Cardiac muscle cell (in vitro differentiated cells and primary cell): ENCODE data around the gene KLHL13. TPM values are rescaled to one million over a fixed set of nuclear protein-coding genes. Genes with fewer than 3 reads are reported as not detected.
"Not testable (repeated sequence)": the region's sequence is repeated elsewhere in the genome, so short reads cannot be mapped to it uniquely, and the experiment has no call there.

Source experiments
- DNase-seq, 2 donors: peaks; one replicate each; pipeline versions ENCODE4 v3.0.0 to v3.0.0-alpha.2; 2010 to 2017; ENCODE audit warnings: low read depth in 1 of 2, low spot score in 1 of 2
- H3K27ac ChIP-seq: fragments of 200-600 bp; sonication (generic); 2 replicates; pipeline ENCODE4 v1.5.1; 2016
- H3K27me3 ChIP-seq: fragments of 200-600 bp; sonication (generic); 2 replicates; pipeline ENCODE4 v1.6.0; 2016; ENCODE audit warnings: control low read depth
- H3K36me3 ChIP-seq: fragments of 200-600 bp; sonication (generic); 2 replicates; pipeline ENCODE4 v1.5.1; 2016; ENCODE audit warnings: control low read depth
- H3K4me1 ChIP-seq: fragments of 200-600 bp; sonication (generic); 2 replicates; pipeline ENCODE4 v1.8.1; 2017; ENCODE audit warnings: low read depth, mild to moderate bottlenecking, mixed run types
- H3K4me3 ChIP-seq: fragments of 200-600 bp; sonication (generic); 2 replicates; pipeline ENCODE4 v1.5.1; 2016; ENCODE audit warnings: mild to moderate bottlenecking
- H3K9me3 ChIP-seq: fragments of 200-600 bp; sonication (generic); 2 replicates; pipeline ENCODE4 v1.5.1; 2017; ENCODE audit warnings: low read depth, mild to moderate bottlenecking, control low read depth
- CTCF ChIP-seq: IDR thresholded peaks from 2 replicates; pipeline ENCODE4 v1.5.1; 2012; ENCODE audit warnings: low read depth, mild to moderate bottlenecking, low read length
- polyA plus RNA-seq: library from polyadenylated mRNA; unstranded; fragments of >200 nt; fragmentation: Nextera tagmentation; extraction: Ambion mirVana; gene quantifications from 2 replicates; pipeline ENCODE4 v1.2.1, GENCODE V29; 2016
- total RNA-seq: library from RNA; depleted of rRNA; stranded (reverse); fragments of >200 nt; gene quantifications from 2 replicates; pipeline ENCODE4 v1.2.3, GENCODE V29; 2016

KLHL13 gene
- total and polyA plus RNA-seq, 2 experiments from 2014 or later = 13.8 to 22.0 TPM

GRCh38 chrX:118025226-118025625 is 91.4 kb downstream of the KLHL13 start:
- Histone ChIP-seq H3K27me3 (no peaks in the 10 kb centered on the region), H3K9me3 (no peaks in the 10 kb centered on the region), H3K36me3 (no peaks in the 10 kb centered on the region), H3K27ac (no peak overlapping the region), H3K4me1 (no peaks in the 10 kb centered on the region), H3K4me3 (no peak overlapping the region)
- TF ChIP-seq CTCF = no peak
- no peak for DNase-seq

- H3K9me3 ChIP-seq = no peaks in the 10 kb centered on the region
- H3K4me1 ChIP-seq = no peaks in the 10 kb centered on the region
- no peak for TF ChIP-seq CTCF
- DNase-seq = no peak
- no peak overlapping the region for H3K4me3 ChIP-seq
- no peak overlapping the region for H3K27ac ChIP-seq
- H3K27me3 ChIP-seq = no peaks in the 10 kb centered on the region
- H3K36me3 ChIP-seq = no peaks in the 10 kb centered on the region
Measured at GRCh38 chrX:118024482-118024881, 92.1 kb downstream of the KLHL13 start.

GRCh38 chrX:118022753-118023152 is 93.9 kb downstream of the KLHL13 start:
- no peak for TF ChIP-seq CTCF
- Histone ChIP-seq H3K36me3 (no peaks in the 10 kb centered on the region), H3K27ac (no peak overlapping the region), H3K27me3 (no peaks in the 10 kb centered on the region), H3K4me3 (no peak overlapping the region), H3K4me1 (no peaks in the 10 kb centered on the region), H3K9me3 (no peaks in the 10 kb centered on the region)
- no peak for DNase-seq

GRCh38 chrX:118016422-118016821 is 100.2 kb downstream of the KLHL13 start:
- Histone ChIP-seq H3K9me3 (peaks cover 4% of the 10 kb centered on the region), H3K36me3 (no peaks in the 10 kb centered on the region), H3K27ac (no peak overlapping the region), H3K4me3 (no peak overlapping the region), H3K4me1 (no peaks in the 10 kb centered on the region), H3K27me3 (no peaks in the 10 kb centered on the region)
- DNase-seq = no peak
- TF ChIP-seq CTCF = no peak

GRCh38 chrX:118002417-118002816 is 114.2 kb downstream of the KLHL13 start:
- not testable (repeated sequence) for H3K9me3 ChIP-seq, H3K4me1 ChIP-seq, DNase-seq, H3K27ac ChIP-seq, H3K4me3 ChIP-seq, H3K36me3 ChIP-seq, H3K27me3 ChIP-seq

- H3K9me3 ChIP-seq = no peaks in the 10 kb centered on the region
- no peak overlapping the region for H3K27ac ChIP-seq
- no peak for DNase-seq
- H3K27me3 ChIP-seq = no peaks in the 10 kb centered on the region
- H3K36me3 ChIP-seq = no peaks in the 10 kb centered on the region
- no peaks in the 10 kb centered on the region for H3K4me1 ChIP-seq
- H3K4me3 ChIP-seq = no peak overlapping the region
- no peak for TF ChIP-seq CTCF
Measured at GRCh38 chrX:118000518-118000917, 116.1 kb downstream of the KLHL13 start.
